Peyer's patch (tissue), 4 donors: Measurements from ENCODE around the gene DACH1. TPM values are rescaled to one million over a fixed set of nuclear protein-coding genes. Genes with fewer than 3 reads are reported as not detected.

Experiments used
- DNase-seq, 3 donors: peaks; one replicate each; pipeline ENCODE4 v3.0.0-alpha.2; 2017 to 2019
- H3K27ac ChIP-seq, 4 donors: fragments of 200-600 bp; sonication (generic); one replicate each; pipeline ENCODE4 v1.5.1; 2016 to 2019
- H3K27me3 ChIP-seq, 2 donors: fragments of 200-600 bp; sonication (generic); one replicate each; pipeline ENCODE4 v1.5.1; 2019
- H3K36me3 ChIP-seq, 3 donors: fragments of 200-600 bp; sonication (generic); one replicate each; pipeline ENCODE4 v1.5.1; 2016 to 2019
- H3K4me1 ChIP-seq, 4 donors: fragments of 200-600 bp; sonication (generic); one replicate each; pipeline ENCODE4 v1.5.1; 2016 to 2019
- H3K4me3 ChIP-seq, 4 donors: fragments of 200-600 bp; sonication (generic); 1 replicate in 3 of 4; 2 replicates in 1 of 4; pipeline ENCODE4 v1.5.1; 2016 to 2019; ENCODE audit warnings: mild to moderate bottlenecking in 1 of 4
- H3K9me3 ChIP-seq, 4 donors: fragments of 200-600 bp; sonication (generic); one replicate each; pipeline ENCODE4 v1.5.1; 2016 to 2019; ENCODE audit warnings: mild to moderate bottlenecking in 1 of 4
- CTCF ChIP-seq, 6 experiments: fragments of 450-650 bp in 4 of 6; fragments of 200-600 bp in 2 of 6; sonication (generic) in 1 of 6; IDR thresholded peaks; one replicate each; pipeline ENCODE4 v1.5.1; 2017 to 2019; ENCODE audit warnings: antibody characterized with exemption in 6 of 6, mild to moderate bottlenecking in 3 of 6, moderate library complexity in 1 of 6
- POLR2A ChIP-seq, 2 donors: fragments of 450-650 bp; IDR thresholded peaks; one replicate each; pipeline ENCODE4 v1.5.1; 2017; ENCODE audit warnings: antibody characterized with exemption in 2 of 2, mild to moderate bottlenecking in 2 of 2, moderate library complexity in 2 of 2
- total RNA-seq, 4 donors: library from RNA; depleted of rRNA; stranded (reverse); fragments of >200 nt; gene quantifications; one replicate each; pipeline ENCODE4 v1.1.0, GENCODE V29; 2016

Gene DACH1
- total RNA-seq, 4 donors from 2014 or later: 15.2 to 63.5 (median 24.4) TPM

- TF ChIP-seq CTCF (IDR thresholded peaks at IDR 0.05) (no peak), POLR2A (IDR thresholded peaks at IDR 0.05) (no peak)
- Histone ChIP-seq H3K9me3 (no peaks in the 10 kb centered on the region), H3K27ac (no peak overlapping the region)
Observed at GRCh38 chr13:71806886-71807285, 60.1 kb downstream of the DACH1 start.

GRCh38 chr13:71803066-71803465, 63.9 kb downstream of the DACH1 start:
- Histone ChIP-seq H3K4me1 (no peaks in the 10 kb centered on the region), H3K36me3 (no peaks in the 10 kb centered on the region), H3K4me3 (no peak overlapping the region), H3K9me3 (no peaks in the 10 kb centered on the region), H3K27ac (no peak overlapping the region), H3K27me3 (no peaks in the 10 kb centered on the region)
- TF ChIP-seq POLR2A (IDR thresholded peaks at IDR 0.05) (no peak), CTCF (IDR thresholded peaks at IDR 0.05) (no peak)
- no peak for DNase-seq

More at GRCh38 chr13:71806886-71807285, 60.1 kb downstream of the DACH1 start:
- DNase-seq: no peak
- Histone ChIP-seq H3K4me1 (no peaks in the 10 kb centered on the region), H3K4me3 (no peak overlapping the region), H3K36me3 (no peaks in the 10 kb centered on the region), H3K27me3 (no peaks in the 10 kb centered on the region)

- DNase-seq: no peak
Observed at GRCh38 chr13:71801781-71802180, 65.2 kb downstream of the DACH1 start.

GRCh38 chr13:71801165-71801760, 65.7 kb downstream of the DACH1 start:
- no peaks in the 10 kb centered on the region for H3K9me3 ChIP-seq
- no peak overlapping the region for H3K27ac ChIP-seq
- H3K4me3 ChIP-seq: no peak overlapping the region
- H3K36me3 ChIP-seq: no peaks in the 10 kb centered on the region
- H3K27me3 ChIP-seq: no peaks in the 10 kb centered on the region
- no peaks in the 10 kb centered on the region for H3K4me1 ChIP-seq
- no peak for DNase-seq
- TF ChIP-seq CTCF (IDR thresholded peaks at IDR 0.05) (no peak), POLR2A (IDR thresholded peaks at IDR 0.05) (no peak)

More at GRCh38 chr13:71801781-71802180, 65.2 kb downstream of the DACH1 start:
- TF ChIP-seq POLR2A (IDR thresholded peaks at IDR 0.05) (no peak), CTCF (IDR thresholded peaks at IDR 0.05) (no peak)
- Histone ChIP-seq H3K9me3 (no peaks in the 10 kb centered on the region), H3K4me3 (no peak overlapping the region), H3K4me1 (no peaks in the 10 kb centered on the region), H3K36me3 (no peaks in the 10 kb centered on the region), H3K27me3 (no peaks in the 10 kb centered on the region), H3K27ac (no peak overlapping the region)

GRCh38 chr13:71799324-71799723, 67.7 kb downstream of the DACH1 start:
- Histone ChIP-seq H3K4me3 (no peak overlapping the region), H3K27ac (no peak overlapping the region), H3K9me3 (no peaks in the 10 kb centered on the region), H3K27me3 (no peaks in the 10 kb centered on the region), H3K36me3 (no peaks in the 10 kb centered on the region), H3K4me1 (no peaks in the 10 kb centered on the region)
- DNase-seq: no peak
- TF ChIP-seq POLR2A (IDR thresholded peaks at IDR 0.05) (no peak), CTCF (IDR thresholded peaks at IDR 0.05) (peak in 1 of 6 experiments; percentile 13)

GRCh38 chr13:71798707-71799106, 68.3 kb downstream of the DACH1 start:
- Histone ChIP-seq H3K4me3 (no peak overlapping the region), H3K4me1 (no peaks in the 10 kb centered on the region), H3K9me3 (no peaks in the 10 kb centered on the region), H3K27ac (no peak overlapping the region), H3K36me3 (no peaks in the 10 kb centered on the region), H3K27me3 (no peaks in the 10 kb centered on the region)
- no peak for TF ChIP-seq CTCF (IDR thresholded peaks at IDR 0.05)
- TF ChIP-seq POLR2A (IDR thresholded peaks at IDR 0.05): no peak
- no peak for DNase-seq
